GM12892 (cell line): ENCODE data around the gene SOBP.
A peak's percentile ranks its signal among the peaks of the same experiment; 100 is the strongest.

Source experiments
- DNase-seq: peaks from one replicate; pipeline ENCODE4 v3.0.0; 2011; ENCODE audit not compliant: insufficient read length
- FAIRE-seq: peaks from 2 replicates; lab custom pipeline; 2011; peaks lifted over from hg19 to GRCh38; lab: Jason Lieb, UNC
- POLR2A ChIP-seq: IDR thresholded peaks from 2 replicates; pipeline ENCODE4 v1.6.1; 2011; ENCODE audit warnings: low read depth, low read length, control low read depth
- POLR2AphosphoS5 ChIP-seq: IDR thresholded peaks from 2 replicates; pipeline ENCODE4 v1.6.1; 2011; ENCODE audit warnings: low read depth, low read length, control low read depth
- TAF1 ChIP-seq: IDR thresholded peaks from 2 replicates; pipeline ENCODE4 v1.6.1; 2011; ENCODE audit warnings: low read depth, mild to moderate bottlenecking, control low read depth, low read length, borderline replicate concordance

The SOBP gene

DNA sequence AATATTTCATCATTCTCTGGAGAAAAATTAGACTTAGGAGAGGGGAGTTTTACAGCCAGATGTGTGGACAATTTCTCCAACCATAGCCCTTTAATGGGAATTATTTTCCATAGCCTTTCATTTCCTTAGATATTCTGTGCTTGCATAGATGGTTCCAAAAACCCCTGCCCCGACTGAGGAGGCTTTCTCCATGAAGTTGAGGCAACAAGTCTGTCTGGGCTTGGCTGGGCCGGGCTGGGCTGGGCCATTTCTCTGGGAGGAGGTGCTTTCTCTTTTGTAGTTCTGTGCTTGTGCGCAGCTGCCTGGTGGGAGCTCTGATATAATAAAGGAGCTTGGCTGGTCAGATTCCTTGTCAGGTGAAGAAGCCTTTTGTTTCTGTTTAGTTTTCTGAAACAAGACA is 71.4 kb downstream of the SOBP start:
- TF ChIP-seq POLR2A, result no peak
- TF ChIP-seq TAF1, result no peak
- TF ChIP-seq POLR2AphosphoS5, result no peak
- FAIRE-seq (no peak), DNase-seq (no peak)

DNA sequence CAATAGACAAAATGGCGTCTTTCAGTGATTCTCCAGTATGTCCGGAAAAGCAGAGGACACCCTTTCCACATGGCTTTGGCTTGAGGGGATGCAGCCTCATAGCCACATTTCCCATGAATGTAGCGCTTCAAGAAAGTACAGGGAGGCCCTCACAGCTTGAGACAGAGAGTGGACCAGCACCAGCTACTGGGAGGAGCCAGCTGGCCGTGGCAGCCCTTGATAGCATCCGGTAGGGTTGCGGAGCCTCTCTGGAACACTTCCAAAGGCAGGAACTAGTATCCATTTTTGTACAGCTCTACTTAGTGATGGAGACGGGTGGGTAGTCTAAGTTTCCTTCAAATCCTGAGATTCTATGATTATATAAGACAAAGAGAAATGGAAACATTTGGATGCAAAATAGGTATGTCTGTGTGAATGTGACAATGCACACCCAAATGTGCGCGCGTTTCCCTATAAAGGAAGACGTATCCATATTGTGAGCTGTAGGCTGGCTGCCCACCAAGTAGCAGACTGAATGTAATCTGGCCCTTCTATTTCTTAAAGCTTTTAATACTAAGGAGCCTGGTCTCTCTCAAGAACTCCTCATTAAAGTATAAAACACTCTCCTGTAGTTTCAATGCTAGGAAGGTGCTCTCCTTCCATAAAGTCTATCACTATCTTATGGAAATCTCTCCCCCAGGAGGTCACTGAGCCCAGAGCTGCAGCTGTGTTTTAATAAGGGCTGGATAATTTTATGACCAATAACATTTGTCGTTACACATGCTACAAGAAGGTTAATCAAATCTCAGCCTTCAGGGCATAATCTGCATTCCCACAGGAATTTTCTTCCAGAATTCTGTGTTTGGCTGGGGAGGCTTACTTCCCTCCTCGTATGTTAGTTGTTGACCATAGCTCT is 74.0 kb downstream of the SOBP start:
- TF ChIP-seq TAF1 (no peak), POLR2A (no peak), POLR2AphosphoS5 (no peak)
- no peak for FAIRE-seq
- no peak for DNase-seq

GRCh38 chr6:107564589-107564951 is 74.7 kb downstream of the SOBP start:
- FAIRE-seq (no peak), DNase-seq (no peak)
- TF ChIP-seq TAF1 (no peak), POLR2AphosphoS5 (no peak), POLR2A (no peak)

DNA sequence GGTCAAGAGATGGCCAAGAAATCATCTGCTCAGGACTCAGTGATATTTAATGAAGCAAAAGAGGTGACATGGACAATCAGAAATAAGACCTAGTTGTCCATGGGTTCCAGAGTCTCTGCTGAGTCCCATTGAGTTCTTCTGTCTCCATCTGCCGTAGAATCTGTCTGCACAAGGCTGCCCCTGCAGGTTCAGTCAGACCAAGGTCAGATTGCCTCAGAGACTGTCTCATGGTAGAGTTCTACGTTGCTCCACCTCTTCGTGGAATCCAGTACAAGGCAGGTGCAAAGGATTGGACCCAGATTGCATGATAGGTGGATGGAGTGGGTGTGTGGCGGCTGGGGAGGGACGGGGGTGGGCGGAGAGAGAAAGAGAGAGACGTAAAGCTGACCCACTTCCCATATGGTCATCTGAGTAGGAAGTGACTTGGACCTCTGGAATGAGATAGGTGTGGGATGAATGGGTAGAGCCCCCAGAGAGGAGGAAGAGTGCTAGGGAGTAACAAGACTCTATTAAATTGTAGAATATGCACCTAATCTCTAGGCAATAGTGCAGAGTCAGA is 75.3 kb downstream of the SOBP start:
- no peak for FAIRE-seq
- no peak for DNase-seq
- TF ChIP-seq TAF1 (no peak), POLR2AphosphoS5 (no peak), POLR2A (no peak)

- no peak for DNase-seq
- no peak for FAIRE-seq
- TF ChIP-seq POLR2AphosphoS5 (no peak), TAF1 (no peak), POLR2A (no peak)
Measured at GRCh38 chr6:107567643-107568042, 77.7 kb downstream of the SOBP start.

DNA sequence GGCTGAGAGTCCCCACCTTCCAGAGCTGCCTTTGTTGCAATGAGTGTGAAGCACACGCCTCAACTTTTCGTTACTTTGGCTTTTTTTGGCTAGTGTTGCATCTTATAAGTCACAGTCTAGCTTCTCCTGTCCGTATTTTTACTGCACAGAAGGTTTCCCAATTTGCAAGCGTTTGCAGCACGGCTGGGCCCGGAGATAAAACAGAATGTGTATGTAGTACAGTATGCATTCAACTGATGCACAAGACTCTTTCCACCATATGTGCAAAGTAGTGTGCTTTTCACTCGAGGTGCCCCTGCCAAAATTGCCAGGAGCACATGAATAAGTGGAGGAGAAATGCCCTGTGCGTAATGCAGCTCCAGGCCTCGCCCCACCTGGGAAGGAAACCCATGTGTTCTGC is 79.6 kb downstream of the SOBP start:
- no peak for FAIRE-seq
- no peak for DNase-seq
- TF ChIP-seq POLR2A (no peak), POLR2AphosphoS5 (no peak), TAF1 (no peak)

- DNase-seq (no peak), FAIRE-seq (no peak)
Measured at GRCh38 chr6:107571354-107571753, 81.4 kb downstream of the SOBP start.

DNA sequence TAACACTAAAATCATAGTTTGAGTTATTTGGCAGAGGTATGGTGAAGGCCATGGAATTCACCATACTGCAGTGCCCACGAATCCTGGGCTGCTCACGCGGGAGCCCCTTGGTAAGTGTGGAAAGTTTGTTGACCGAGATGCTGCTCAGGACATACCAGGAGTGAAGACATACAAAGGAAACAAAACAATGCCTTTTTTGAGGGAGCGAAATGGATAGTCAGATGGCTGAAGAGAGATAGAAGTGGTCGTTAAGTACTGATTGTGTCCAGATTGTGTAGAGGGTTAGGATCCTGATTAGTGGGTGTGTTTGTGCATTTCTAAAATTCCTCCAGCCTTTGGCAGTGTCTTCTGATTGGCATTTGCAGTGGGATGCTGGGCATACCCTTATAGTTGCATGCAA is 83.0 kb downstream of the SOBP start:
- DNase-seq (no peak), FAIRE-seq (peak; percentile 27)
- no peak for TF ChIP-seq POLR2AphosphoS5
- no peak for TF ChIP-seq POLR2A
- TF ChIP-seq TAF1, result no peak

More at GRCh38 chr6:107571354-107571753, 81.4 kb downstream of the SOBP start:
- TF ChIP-seq TAF1 (no peak), POLR2A (no peak), POLR2AphosphoS5 (no peak)

GRCh38 chr6:107574856-107575255 is 84.9 kb downstream of the SOBP start:
- TF ChIP-seq POLR2A (no peak), TAF1 (no peak), POLR2AphosphoS5 (no peak)
- no peak for DNase-seq
- no peak for FAIRE-seq

DNA sequence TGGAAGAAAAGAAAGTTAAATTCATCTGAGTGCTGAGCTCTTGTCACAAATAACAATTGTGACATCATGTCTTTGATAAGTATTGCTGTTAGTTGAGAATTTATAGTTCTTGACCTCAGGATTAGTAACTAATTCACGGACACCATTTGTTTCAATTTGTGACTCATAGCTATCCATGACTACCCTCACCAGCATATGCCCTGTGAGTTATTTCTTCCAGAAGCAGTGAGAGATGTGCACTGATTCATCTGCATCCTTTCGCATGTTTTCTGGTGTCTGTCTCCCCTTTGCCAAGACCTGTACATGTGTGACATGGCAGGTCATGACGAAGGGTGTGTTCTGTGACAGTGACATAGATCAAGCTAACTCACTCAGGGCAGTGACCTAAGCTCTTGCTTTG is 86.9 kb downstream of the SOBP start:
- TF ChIP-seq POLR2A, result no peak
- no peak for TF ChIP-seq POLR2AphosphoS5
- no peak for TF ChIP-seq TAF1
- FAIRE-seq (no peak), DNase-seq (no peak)

GRCh38 chr6:107578642-107579341 is 88.9 kb downstream of the SOBP start:
- no peak for DNase-seq
- no peak for FAIRE-seq
- TF ChIP-seq TAF1, result no peak
- TF ChIP-seq POLR2A, result no peak
- TF ChIP-seq POLR2AphosphoS5, result no peak
